ENCODE data around the gene PPP1R10. TPM values are rescaled to one million over a fixed set of nuclear protein-coding genes. Genes with fewer than 3 reads are reported as not detected.

Gene PPP1R10
- total and polyA plus RNA-seq, 2 of the 13 experiments (the other 11 are each of a cell fraction or from before 2014, with no cell fraction given), result 26.3 to 38.4 TPM

GRCh38 chr6:30571075-30571761 is 45.8 kb downstream of the PPP1R10 start, which contains the start of gene ABCF1 (continued):
- peak; percentile 93 for TF ChIP-seq KMT2A (CRISPR knock-in tag; IDR thresholded peaks at IDR 0.05)
- TF ChIP-seq TBP (CRISPR knock-in tag; IDR thresholded peaks at IDR 0.05), result peak; percentile 87
- TF ChIP-seq EEA1 (CRISPR knock-in tag; IDR thresholded peaks at IDR 0.05; ENCODE audit: borderline replicate concordance), result peak; percentile 96; the same call in 1 of the 2 replicates
- peak; percentile 70 for TF ChIP-seq RARA (CRISPR knock-in tag; IDR thresholded peaks at IDR 0.05)
- TF ChIP-seq ZNF20 (CRISPR knock-in tag; IDR thresholded peaks at IDR 0.05), result no peak
- TF ChIP-seq, protein P1, sequence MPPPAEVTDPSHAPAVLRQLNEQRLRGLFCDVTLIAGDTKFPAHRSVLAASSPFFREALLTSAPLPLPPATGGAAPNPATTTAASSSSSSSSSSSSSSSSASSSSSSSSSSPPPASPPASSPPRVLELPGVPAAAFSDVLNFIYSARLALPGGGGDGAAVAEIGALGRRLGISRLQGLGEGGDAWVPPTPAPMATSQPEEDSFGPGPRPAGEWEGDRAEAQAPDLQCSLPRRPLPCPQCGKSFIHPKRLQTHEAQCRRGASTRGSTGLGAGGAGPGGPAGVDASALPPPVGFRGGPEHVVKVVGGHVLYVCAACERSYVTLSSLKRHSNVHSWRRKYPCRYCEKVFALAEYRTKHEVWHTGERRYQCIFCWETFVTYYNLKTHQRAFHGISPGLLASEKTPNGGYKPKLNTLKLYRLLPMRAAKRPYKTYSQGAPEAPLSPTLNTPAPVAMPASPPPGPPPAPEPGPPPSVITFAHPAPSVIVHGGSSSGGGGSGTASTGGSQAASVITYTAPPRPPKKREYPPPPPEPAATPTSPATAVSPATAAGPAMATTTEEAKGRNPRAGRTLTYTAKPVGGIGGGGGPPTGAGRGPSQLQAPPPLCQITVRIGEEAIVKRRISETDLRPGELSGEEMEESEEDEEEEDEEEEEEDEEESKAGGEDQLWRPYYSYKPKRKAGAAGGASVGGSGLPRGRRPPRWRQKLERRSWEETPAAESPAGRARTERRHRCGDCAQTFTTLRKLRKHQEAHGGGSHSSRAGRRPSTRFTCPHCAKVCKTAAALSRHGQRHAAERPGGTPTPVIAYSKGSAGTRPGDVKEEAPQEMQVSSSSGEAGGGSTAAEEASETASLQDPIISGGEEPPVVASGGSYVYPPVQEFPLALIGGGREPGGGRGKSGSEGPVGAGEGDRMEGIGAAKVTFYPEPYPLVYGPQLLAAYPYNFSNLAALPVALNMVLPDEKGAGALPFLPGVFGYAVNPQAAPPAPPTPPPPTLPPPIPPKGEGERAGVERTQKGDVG (CRISPR knock-in tag; IDR thresholded peaks at IDR 0.05; ENCODE audit: borderline replicate concordance), result peak; percentile 94; the same call in 1 of the 2 replicates
- TF ChIP-seq NFYB (CRISPR knock-in tag; IDR thresholded peaks at IDR 0.05), result peak; percentile 63
- peak; percentile 93 for TF ChIP-seq ELF4 (CRISPR knock-in tag; IDR thresholded peaks at IDR 0.05; ENCODE audit: borderline replicate concordance)
- TF ChIP-seq ZNF550 (CRISPR knock-in tag; IDR thresholded peaks at IDR 0.05; ENCODE audit: borderline replicate concordance), result peak; percentile 90; the same call in 1 of the 2 replicates
- TF ChIP-seq, protein P2, sequence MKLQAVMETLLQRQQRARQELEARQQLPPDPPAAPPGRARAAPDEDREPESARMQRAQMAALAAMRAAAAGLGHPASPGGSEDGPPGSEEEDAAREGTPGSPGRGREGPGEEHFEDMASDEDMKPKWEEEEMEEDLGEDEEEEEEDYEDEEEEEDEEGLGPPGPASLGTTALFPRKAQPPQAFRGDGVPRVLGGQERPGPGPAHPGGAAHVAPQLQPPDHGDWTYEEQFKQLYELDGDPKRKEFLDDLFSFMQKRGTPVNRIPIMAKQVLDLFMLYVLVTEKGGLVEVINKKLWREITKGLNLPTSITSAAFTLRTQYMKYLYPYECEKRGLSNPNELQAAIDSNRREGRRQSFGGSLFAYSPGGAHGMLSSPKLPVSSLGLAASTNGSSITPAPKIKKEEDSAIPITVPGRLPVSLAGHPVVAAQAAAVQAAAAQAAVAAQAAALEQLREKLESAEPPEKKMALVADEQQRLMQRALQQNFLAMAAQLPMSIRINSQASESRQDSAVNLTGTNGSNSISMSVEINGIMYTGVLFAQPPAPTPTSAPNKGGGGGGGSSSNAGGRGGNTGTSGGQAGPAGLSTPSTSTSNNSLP (IDR thresholded peaks at IDR 0.05; ENCODE audit: low read depth, low read length), result no peak; the same call in 1 of the 2 replicates
- TF ChIP-seq KLF6 (CRISPR knock-in tag; IDR thresholded peaks at IDR 0.05), result peak; percentile 95
- no peak for TF ChIP-seq ATF7 (IDR thresholded peaks at IDR 0.05)
- peak; percentile 52; the same call in 1 of the 2 replicates for TF ChIP-seq ATF7 (CRISPR knock-in tag; IDR thresholded peaks at IDR 0.05)
- peak; percentile 81 for TF ChIP-seq PPARG (CRISPR knock-in tag; conservative IDR thresholded peaks at IDR 0.05)
- TF ChIP-seq NR0B2 (CRISPR knock-in tag; IDR thresholded peaks at IDR 0.05), result peak; percentile 92; the same call in 1 of the 2 replicates
- TF ChIP-seq CCDC6 (CRISPR knock-in tag; IDR thresholded peaks at IDR 0.05), result peak; percentile 86; the same call in 1 of the 2 replicates
- TF ChIP-seq RARG (CRISPR knock-in tag; IDR thresholded peaks at IDR 0.05; ENCODE audit: low read depth), result no peak
- 0 out of 2 replicates have a peak, but pooled peaks have one; percentile 33 for TF ChIP-seq ZNF367 (CRISPR knock-in tag; IDR thresholded peaks at IDR 0.05; ENCODE audit: borderline replicate concordance)
- peak; percentile 95 for TF ChIP-seq ZNF788 (CRISPR knock-in tag; IDR thresholded peaks at IDR 0.05; ENCODE audit: borderline replicate concordance)
- TF ChIP-seq ZNF432 (CRISPR knock-in tag; IDR thresholded peaks at IDR 0.05; ENCODE audit: borderline replicate concordance), result no peak
- TF ChIP-seq, protein P3, sequence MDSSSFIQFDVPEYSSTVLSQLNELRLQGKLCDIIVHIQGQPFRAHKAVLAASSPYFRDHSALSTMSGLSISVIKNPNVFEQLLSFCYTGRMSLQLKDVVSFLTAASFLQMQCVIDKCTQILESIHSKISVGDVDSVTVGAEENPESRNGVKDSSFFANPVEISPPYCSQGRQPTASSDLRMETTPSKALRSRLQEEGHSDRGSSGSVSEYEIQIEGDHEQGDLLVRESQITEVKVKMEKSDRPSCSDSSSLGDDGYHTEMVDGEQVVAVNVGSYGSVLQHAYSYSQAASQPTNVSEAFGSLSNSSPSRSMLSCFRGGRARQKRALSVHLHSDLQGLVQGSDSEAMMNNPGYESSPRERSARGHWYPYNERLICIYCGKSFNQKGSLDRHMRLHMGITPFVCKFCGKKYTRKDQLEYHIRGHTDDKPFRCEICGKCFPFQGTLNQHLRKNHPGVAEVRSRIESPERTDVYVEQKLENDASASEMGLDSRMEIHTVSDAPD (CRISPR knock-in tag; IDR thresholded peaks at IDR 0.05), result no peak
- TF ChIP-seq ZSCAN12 (CRISPR knock-in tag; IDR thresholded peaks at IDR 0.05), result peak; percentile 94; the same call in 1 of the 2 replicates
- peak; percentile 90 for TF ChIP-seq PHF20 (CRISPR knock-in tag; IDR thresholded peaks at IDR 0.05)
- peak; percentile 48; the same call in 1 of the 2 replicates for TF ChIP-seq RFX5 (IDR thresholded peaks at IDR 0.05; ENCODE audit: low read depth, low read length)
